Testis (tissue), 3 donors: ENCODE results near the gene PEMT. TPM values are rescaled to one million over a fixed set of nuclear protein-coding genes. Genes with fewer than 3 reads are reported as not detected.

Source experiments
- DNase-seq: peaks from one replicate; pipeline ENCODE4 v3.0.0-alpha.2; 2019
- H3K27ac ChIP-seq, 2 donors: fragments of 200-600 bp; sonication (generic); one replicate each; pipeline ENCODE4 v1.5.1; 2019
- H3K27me3 ChIP-seq: fragments of 200-600 bp; sonication (generic); one replicate; pipeline ENCODE4 v1.5.1; 2019
- H3K36me3 ChIP-seq: fragments of 200-600 bp; sonication (generic); one replicate; pipeline ENCODE4 v1.5.1; 2017; ENCODE audit warnings: low read depth; ENCODE audit errors: missing control alignments
- H3K4me1 ChIP-seq: fragments of 200-600 bp; sonication (generic); one replicate; pipeline ENCODE4 v1.5.1; 2019
- H3K4me3 ChIP-seq, 2 donors: fragments of 200-600 bp; sonication (generic); one replicate each; pipeline ENCODE4 v1.5.1; 2017 to 2019
- H3K9me3 ChIP-seq: fragments of 200-600 bp; sonication (generic); one replicate; pipeline ENCODE4 v1.5.1; 2017
- CTCF ChIP-seq, 3 experiments: fragments of 450-650 bp in 2 of 3; fragments of 200-600 bp in 1 of 3; sonication (generic) in 1 of 3; IDR thresholded peaks; one replicate each; pipeline ENCODE4 v1.5.1; 2016 to 2019; ENCODE audit warnings: antibody characterized with exemption in 3 of 3, mild to moderate bottlenecking in 2 of 3, moderate library complexity in 1 of 3
- POLR2A ChIP-seq: fragments of 450-650 bp; IDR thresholded peaks from one replicate; pipeline ENCODE4 v1.6.1; 2017; ENCODE audit warnings: antibody characterized with exemption, mild to moderate bottlenecking, moderate library complexity
- WGBS, 2 donors: methylation state at CpG; one replicate each; pipeline ENCODE4 v1.1.5; 2018; 5-methylcytosine and 5-hydroxymethylcytosine counted together
- intact Hi-C: fragments of 100-400 bp; cut with DNase I; formaldehyde crosslinking; loops from one replicate; pipeline ENCODE4 v1.15.1; 2023; ENCODE audit warnings: low total_unique reads
- polyA plus RNA-seq: library from polyadenylated mRNA; stranded (reverse); fragments of 350-450 nt; fragmentation: Illumina TruSeq; extraction: RNeasy Lipid Tissue Mini Kit (QIAGEN cat#74804); gene quantifications from one replicate; pipeline ENCODE4 v1.2.3, GENCODE V29; 2014; ENCODE audit warnings: low read depth, low replicate concordance; ENCODE audit not compliant: insufficient read depth
- total RNA-seq, 2 donors: library from RNA; depleted of rRNA; stranded (reverse); fragments of >200 nt; gene quantifications; one replicate each; pipeline ENCODE4 v1.2.3, GENCODE V29; 2016

PEMT gene
- total and polyA plus RNA-seq, 3 donors from 2014 or later: 66.0 to 120 (median 83.1) TPM

GRCh38 chr17:17562146-17562511, 29.4 kb downstream of the PEMT start:
- Histone ChIP-seq H3K9me3 (no peaks in the 10 kb centered on the region), H3K4me3 (no peak overlapping the region), H3K27me3 (no peaks in the 10 kb centered on the region), H3K4me1 (peaks cover 40% of the 10 kb centered on the region), H3K27ac (no peak overlapping the region), H3K36me3 (no peaks in the 10 kb centered on the region)
- TF ChIP-seq CTCF (IDR thresholded peaks at IDR 0.05) (no peak), POLR2A (no peak)
- intact Hi-C loops: loop anchor here (10.0 kb wide), 1 partner anchor 67 kb away; the partner anchor contains the start of gene RASD1
- WGBS, 2 donors: 86 to 87% methylated on average over 3 to 15 of the region's 15 CpGs
- no peak for DNase-seq

GRCh38 chr17:17561408-17562145, 29.9 kb downstream of the PEMT start:
- no peaks in the 10 kb centered on the region for H3K27me3 ChIP-seq
- TF ChIP-seq POLR2A (no peak), CTCF (IDR thresholded peaks at IDR 0.05) (no peak)
- no peak overlapping the region for H3K4me3 ChIP-seq
- no peaks in the 10 kb centered on the region for H3K9me3 ChIP-seq
- H3K27ac ChIP-seq: no peak overlapping the region
- H3K4me1 ChIP-seq: peaks cover 35% of the 10 kb centered on the region
- no peaks in the 10 kb centered on the region for H3K36me3 ChIP-seq
- DNase-seq: no peak
- intact Hi-C loops: loop anchor here (10.0 kb wide), 1 partner anchor 67 kb away; the partner anchor contains the start of gene RASD1
- 82 to 87% methylated on average over 9 to 30 of the region's 30 CpGs for WGBS, 2 donors

- TF ChIP-seq POLR2A (no peak), CTCF (IDR thresholded peaks at IDR 0.05) (no peak)
These were observed 30.5 kb downstream of the PEMT start for GRCh38 chr17:17560975-17561374.

GRCh38 chr17:17560167-17560566, 31.3 kb downstream of the PEMT start:
- Histone ChIP-seq H3K27ac (no peak overlapping the region), H3K4me1 (peaks cover 20% of the 10 kb centered on the region), H3K4me3 (no peak overlapping the region), H3K9me3 (no peaks in the 10 kb centered on the region), H3K27me3 (no peaks in the 10 kb centered on the region), H3K36me3 (no peaks in the 10 kb centered on the region)
- 92 to 100% methylated on average over 1 to 10 of the region's 10 CpGs for WGBS, 2 donors
- DNase-seq: no peak
- TF ChIP-seq CTCF (IDR thresholded peaks at IDR 0.05) (no peak), POLR2A (no peak)
- intact Hi-C loops: loop anchor here (10.0 kb wide), 1 partner anchor 65 kb away; the partner anchor contains the start of gene RASD1

More at GRCh38 chr17:17560975-17561374, 30.5 kb downstream of the PEMT start:
- Histone ChIP-seq H3K27me3 (no peaks in the 10 kb centered on the region), H3K4me3 (no peak overlapping the region), H3K9me3 (no peaks in the 10 kb centered on the region), H3K36me3 (no peaks in the 10 kb centered on the region), H3K27ac (no peak overlapping the region), H3K4me1 (peaks cover 29% of the 10 kb centered on the region)
- DNase-seq: no peak
- intact Hi-C loops: loop anchor here (10.0 kb wide), 1 partner anchor 66 kb away; the partner anchor contains the start of gene RASD1
- WGBS, 2 donors: 80 to 89% methylated on average over 6 to 10 of the region's 10 CpGs

GRCh38 chr17:17559164-17559563, 32.3 kb downstream of the PEMT start:
- Histone ChIP-seq H3K9me3 (no peaks in the 10 kb centered on the region), H3K36me3 (no peaks in the 10 kb centered on the region), H3K4me3 (no peak overlapping the region), H3K27me3 (no peaks in the 10 kb centered on the region), H3K27ac (no peak overlapping the region), H3K4me1 (peaks cover 20% of the 10 kb centered on the region)
- WGBS, 2 donors: 79 to 84% methylated on average over 8 of the region's 8 CpGs
- intact Hi-C loops: no loop called here
- TF ChIP-seq POLR2A: no peak
- TF ChIP-seq CTCF (IDR thresholded peaks at IDR 0.05): no peak
- DNase-seq: no peak
